ENCODE measurements around the gene HEBP1.

DNA sequence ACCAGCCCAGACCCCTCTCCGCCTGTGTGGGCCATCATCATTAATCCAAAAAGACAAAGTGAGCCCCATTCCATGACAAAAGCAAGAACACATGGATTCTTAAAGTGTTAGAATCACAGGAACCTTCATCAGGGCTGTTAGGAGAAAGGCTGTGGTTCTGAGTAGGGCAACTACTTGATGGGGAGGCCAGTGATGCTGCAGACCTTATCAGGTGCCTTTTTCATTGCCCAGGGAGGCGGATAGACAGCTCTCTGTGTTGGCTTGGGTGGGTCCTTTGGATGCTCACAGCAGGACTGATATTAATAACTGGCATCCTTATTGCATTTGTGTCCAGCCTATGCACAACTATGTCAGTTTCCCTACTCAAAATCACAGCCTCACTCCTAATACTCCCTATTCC is 2.3 kb downstream of the HEBP1 start:
- no peak for TF ChIP-seq POLR2A (IDR thresholded peaks at IDR 0.05)
- TF ChIP-seq, protein P1, sequence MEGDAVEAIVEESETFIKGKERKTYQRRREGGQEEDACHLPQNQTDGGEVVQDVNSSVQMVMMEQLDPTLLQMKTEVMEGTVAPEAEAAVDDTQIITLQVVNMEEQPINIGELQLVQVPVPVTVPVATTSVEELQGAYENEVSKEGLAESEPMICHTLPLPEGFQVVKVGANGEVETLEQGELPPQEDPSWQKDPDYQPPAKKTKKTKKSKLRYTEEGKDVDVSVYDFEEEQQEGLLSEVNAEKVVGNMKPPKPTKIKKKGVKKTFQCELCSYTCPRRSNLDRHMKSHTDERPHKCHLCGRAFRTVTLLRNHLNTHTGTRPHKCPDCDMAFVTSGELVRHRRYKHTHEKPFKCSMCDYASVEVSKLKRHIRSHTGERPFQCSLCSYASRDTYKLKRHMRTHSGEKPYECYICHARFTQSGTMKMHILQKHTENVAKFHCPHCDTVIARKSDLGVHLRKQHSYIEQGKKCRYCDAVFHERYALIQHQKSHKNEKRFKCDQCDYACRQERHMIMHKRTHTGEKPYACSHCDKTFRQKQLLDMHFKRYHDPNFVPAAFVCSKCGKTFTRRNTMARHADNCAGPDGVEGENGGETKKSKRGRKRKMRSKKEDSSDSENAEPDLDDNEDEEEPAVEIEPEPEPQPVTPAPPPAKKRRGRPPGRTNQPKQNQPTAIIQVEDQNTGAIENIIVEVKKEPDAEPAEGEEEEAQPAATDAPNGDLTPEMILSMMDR (IDR thresholded peaks at IDR 0.05), result no peak
- TF ChIP-seq POLR2AphosphoS5 (IDR thresholded peaks at IDR 0.05; ENCODE audit: insufficient read depth in 1 of 2, low read depth in 1 of 2), result no peak

All from vagina (tissue), 2 donors.